ENCODE results near the gene ZDHHC4. TPM values are rescaled to one million over a fixed set of nuclear protein-coding genes. Genes with fewer than 3 reads are reported as not detected.

The ZDHHC4 gene
- total and polyA plus RNA-seq, 10 of the 15 experiments (the other 5 are each of a cell fraction or from before 2014, with no cell fraction given): 30.6 to 74.3 (median 35.8) TPM

DNA sequence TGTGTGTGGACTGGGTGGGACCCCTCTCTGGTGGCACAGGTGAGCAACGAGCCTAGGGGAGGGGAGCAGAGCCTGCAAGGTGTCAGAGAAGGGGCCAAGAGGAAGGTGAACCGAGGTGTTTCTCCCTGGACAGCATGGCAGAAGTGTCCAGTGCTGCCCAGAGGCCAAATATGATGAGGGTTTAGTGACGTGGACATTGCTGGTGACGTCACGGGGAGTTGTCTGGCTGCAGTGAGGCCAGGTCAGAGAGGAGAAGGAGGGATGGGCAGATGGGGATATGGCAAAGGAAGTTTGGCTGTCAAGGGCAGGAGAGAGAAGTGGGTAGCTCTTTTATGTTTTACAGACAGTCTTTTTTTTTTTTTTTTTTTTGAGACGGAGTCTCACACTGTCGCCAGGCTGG lies 35.6 kb downstream of the ZDHHC4 start:
- Histone ChIP-seq H3K27ac (ENCODE audit: control insufficient read depth, insufficient read depth) (no peak overlapping the region), H4K20me1 (ENCODE audit: control insufficient read depth, insufficient read depth) (no peaks in the 10 kb centered on the region), H3K4me1 (ENCODE audit: control insufficient read depth, insufficient read depth, low read length) (no peaks in the 10 kb centered on the region; the same call in 1 of the 2 replicates), H3K4me2 (ENCODE audit: control insufficient read depth, insufficient read depth) (no peak overlapping the region), H3K27me3 (replicated peaks in 1 of 2; ENCODE audit: control insufficient read depth in 2 of 2, insufficient read depth in 2 of 2, low read length in 1 of 2) (peaks cover 0 to 10% of the 10 kb centered on the region in 2 experiments; a peak in 3 of 4 replicates), H3K79me2 (ENCODE audit: control insufficient read depth, insufficient read depth, low read length) (no peaks in the 10 kb centered on the region), H3K4me3 (no peak overlapping the region), H2AFZ (ENCODE audit: control insufficient read depth, low read depth, low read length) (no peak overlapping the region), H3K9ac (ENCODE audit: control insufficient read depth, insufficient read depth, low read length) (no peak overlapping the region), H3K9me3 (replicated peaks; ENCODE audit: control insufficient read depth, insufficient read depth, low read length) (no peaks in the 10 kb centered on the region), H3K36me3 (ENCODE audit: control insufficient read depth in 2 of 2, insufficient read depth in 2 of 2, low read length in 1 of 2) (no peaks in the 10 kb centered on the region; a peak in 2 of 4 replicates)
- intact Hi-C loops (cut with micrococcal nuclease; ENCODE audit: unreplicated experiment) (no loop called here), in situ Hi-C loops (cut with MboI) (no loop called here)
- ChIA-PET SMC1A (ENCODE audit: uncharacterized antibody, unreplicated experiment) (no interaction called here), POLR2A (interaction anchor here (0.6 to 0.7 kb wide), 2 partner anchors 12 to 20 kb away, joined by 4 to 5 read pairs; no protein-coding TSS in a partner anchor), RAD21 (ENCODE audit: unreplicated experiment) (no interaction called here), CTCF (interaction anchor here (0.6 to 1.2 kb wide), 2 partner anchors 22 to 85 kb away, joined by 4 to 5 read pairs; partner anchors contain the start of gene INTS15)
- BruUV-seq (replicated peaks): no TSS peak
- ATAC-seq (no peak), FAIRE-seq (no peak), DNase-seq (ENCODE audit: low read depth, low spot score) (no peak)
- TF ChIP-seq MEF2A (IDR thresholded peaks at IDR 0.05; ENCODE audit: insufficient read depth, low read depth, low read length) (no peak), POLR2AphosphoS5 (IDR thresholded peaks at IDR 0.05; ENCODE audit: low read length) (no peak), CHD4 (IDR thresholded peaks at IDR 0.05) (no peak)
- TF ChIP-seq, protein P1, sequence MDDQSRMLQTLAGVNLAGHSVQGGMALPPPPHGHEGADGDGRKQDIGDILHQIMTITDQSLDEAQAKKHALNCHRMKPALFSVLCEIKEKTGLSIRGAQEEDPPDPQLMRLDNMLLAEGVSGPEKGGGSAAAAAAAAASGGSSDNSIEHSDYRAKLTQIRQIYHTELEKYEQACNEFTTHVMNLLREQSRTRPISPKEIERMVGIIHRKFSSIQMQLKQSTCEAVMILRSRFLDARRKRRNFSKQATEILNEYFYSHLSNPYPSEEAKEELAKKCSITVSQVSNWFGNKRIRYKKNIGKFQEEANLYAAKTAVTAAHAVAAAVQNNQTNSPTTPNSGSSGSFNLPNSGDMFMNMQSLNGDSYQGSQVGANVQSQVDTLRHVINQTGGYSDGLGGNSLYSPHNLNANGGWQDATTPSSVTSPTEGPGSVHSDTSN (IDR thresholded peaks at IDR 0.05; ENCODE audit: insufficient replicate concordance, low read depth, low read length): no peak
- TF ChIP-seq, protein P2, sequence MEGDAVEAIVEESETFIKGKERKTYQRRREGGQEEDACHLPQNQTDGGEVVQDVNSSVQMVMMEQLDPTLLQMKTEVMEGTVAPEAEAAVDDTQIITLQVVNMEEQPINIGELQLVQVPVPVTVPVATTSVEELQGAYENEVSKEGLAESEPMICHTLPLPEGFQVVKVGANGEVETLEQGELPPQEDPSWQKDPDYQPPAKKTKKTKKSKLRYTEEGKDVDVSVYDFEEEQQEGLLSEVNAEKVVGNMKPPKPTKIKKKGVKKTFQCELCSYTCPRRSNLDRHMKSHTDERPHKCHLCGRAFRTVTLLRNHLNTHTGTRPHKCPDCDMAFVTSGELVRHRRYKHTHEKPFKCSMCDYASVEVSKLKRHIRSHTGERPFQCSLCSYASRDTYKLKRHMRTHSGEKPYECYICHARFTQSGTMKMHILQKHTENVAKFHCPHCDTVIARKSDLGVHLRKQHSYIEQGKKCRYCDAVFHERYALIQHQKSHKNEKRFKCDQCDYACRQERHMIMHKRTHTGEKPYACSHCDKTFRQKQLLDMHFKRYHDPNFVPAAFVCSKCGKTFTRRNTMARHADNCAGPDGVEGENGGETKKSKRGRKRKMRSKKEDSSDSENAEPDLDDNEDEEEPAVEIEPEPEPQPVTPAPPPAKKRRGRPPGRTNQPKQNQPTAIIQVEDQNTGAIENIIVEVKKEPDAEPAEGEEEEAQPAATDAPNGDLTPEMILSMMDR (IDR thresholded peaks at IDR 0.05 in 2 of 3, conservative IDR thresholded peaks at IDR 0.05 in 1 of 3; ENCODE audit: control insufficient read depth in 2 of 3, extremely low read depth in 1 of 3, insufficient read depth in 1 of 3, low read depth in 3 of 3, low read length in 3 of 3): no peak
- TF ChIP-seq, protein P3, sequence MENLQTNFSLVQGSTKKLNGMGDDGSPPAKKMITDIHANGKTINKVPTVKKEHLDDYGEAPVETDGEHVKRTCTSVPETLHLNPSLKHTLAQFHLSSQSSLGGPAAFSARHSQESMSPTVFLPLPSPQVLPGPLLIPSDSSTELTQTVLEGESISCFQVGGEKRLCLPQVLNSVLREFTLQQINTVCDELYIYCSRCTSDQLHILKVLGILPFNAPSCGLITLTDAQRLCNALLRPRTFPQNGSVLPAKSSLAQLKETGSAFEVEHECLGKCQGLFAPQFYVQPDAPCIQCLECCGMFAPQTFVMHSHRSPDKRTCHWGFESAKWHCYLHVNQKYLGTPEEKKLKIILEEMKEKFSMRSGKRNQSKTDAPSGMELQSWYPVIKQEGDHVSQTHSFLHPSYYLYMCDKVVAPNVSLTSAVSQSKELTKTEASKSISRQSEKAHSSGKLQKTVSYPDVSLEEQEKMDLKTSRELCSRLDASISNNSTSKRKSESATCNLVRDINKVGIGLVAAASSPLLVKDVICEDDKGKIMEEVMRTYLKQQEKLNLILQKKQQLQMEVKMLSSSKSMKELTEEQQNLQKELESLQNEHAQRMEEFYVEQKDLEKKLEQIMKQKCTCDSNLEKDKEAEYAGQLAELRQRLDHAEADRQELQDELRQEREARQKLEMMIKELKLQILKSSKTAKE (IDR thresholded peaks at IDR 0.05; ENCODE audit: low read depth, poor library complexity, severe bottlenecking): no peak
- 63% methylated on average over 6 of the region's 7 CpGs for WGBS (ENCODE audit: insufficient coverage, insufficient replicate concordance, low lambda C conversion rate, missing lambda C conversion rate)
